ENCODE data around the gene IMP4.

GRCh38 chr2:130307850-130308249 lies 34.8 kb upstream of the IMP4 start:
- no peak for TF ChIP-seq CTCF (conservative IDR thresholded peaks at IDR 0.05; ENCODE audit: low read length)
- no peak for TF ChIP-seq EZH2phosphoT487 (IDR thresholded peaks at IDR 0.05; ENCODE audit: borderline replicate concordance)

Measured in Loucy (cell line).